ACC112 (cell line): ENCODE measurements around the gene KRTAP5-2.
"Not testable (repeated sequence)": the region's sequence is repeated elsewhere in the genome, so short reads cannot be mapped to it uniquely, and the experiment has no call there.

Experiments used
- H2AFZ ChIP-seq: fragments of 200-600 bp; sonication (generic); one replicate; pipeline ENCODE4 v1.6.0; 2017; ENCODE audit warnings: antibody characterized with exemption, low read length; ENCODE audit not compliant: unreplicated experiment
- H3K27ac ChIP-seq: fragments of 200-600 bp; sonication (generic); 2 replicates; pipeline ENCODE4 v1.5.1; 2014; ENCODE audit warnings: low read depth, mild to moderate bottlenecking, antibody characterized with exemption, low read length, moderate library complexity
- H3K27me3 ChIP-seq: fragments of 200-600 bp; sonication (generic); 2 replicates; pipeline ENCODE4 v1.6.1; 2014; ENCODE audit warnings: mild to moderate bottlenecking, antibody characterized with exemption, low read length, moderate library complexity, mixed read lengths; ENCODE audit not compliant: insufficient read depth
- H3K36me3 ChIP-seq: fragments of 200-600 bp; sonication (generic); 2 replicates; pipeline ENCODE4 v1.6.1; 2016; ENCODE audit warnings: mild to moderate bottlenecking, antibody characterized with exemption, low read length, moderate library complexity, mixed read lengths; ENCODE audit not compliant: insufficient read depth
- H3K4me1 ChIP-seq: fragments of 200-600 bp; sonication (generic); one replicate; pipeline ENCODE4 v1.6.1; 2016; ENCODE audit warnings: low read length, mixed read lengths; ENCODE audit not compliant: insufficient read depth, unreplicated experiment, control insufficient read depth
- H3K4me3 ChIP-seq: fragments of 200-600 bp; sonication (generic); 2 replicates; pipeline ENCODE4 v1.5.1; 2014; ENCODE audit warnings: mild to moderate bottlenecking, low read depth, low read length
- H3K79me2 ChIP-seq: fragments of 200-600 bp; sonication (generic); one replicate; pipeline ENCODE4 v1.6.0; 2016; ENCODE audit warnings: low read length; ENCODE audit not compliant: control insufficient read depth, unreplicated experiment, insufficient read depth

The KRTAP5-2 gene

DNA sequence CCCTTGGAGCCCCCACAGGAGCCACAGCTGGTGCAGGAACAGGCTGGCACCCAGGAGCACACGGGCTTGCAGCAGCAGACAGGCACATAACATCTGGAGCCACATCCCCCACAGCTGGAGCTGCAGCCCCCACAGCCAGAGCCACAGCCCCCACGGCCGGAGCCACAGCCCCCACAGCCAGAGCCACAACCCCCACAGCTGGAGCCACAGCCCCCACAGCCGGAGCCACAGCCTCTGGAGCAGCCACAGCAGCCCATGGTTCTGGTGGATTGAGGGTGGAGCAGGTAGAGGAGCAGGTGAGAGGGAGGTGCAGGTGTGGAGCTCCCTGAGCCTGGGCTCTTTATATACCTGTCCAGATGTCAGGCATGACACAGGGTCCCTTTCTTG is at the start of gene KRTAP5-2:
TSS of gene KRTAP5-2 (minus strand) at position 301 of the 387 bp plus-strand sequence. CDS start at position 257, 44 bp downstream.
- Histone ChIP-seq H3K4me1 (no peaks in the 10 kb centered on the region), H3K4me3 (no peak within 1 kb of the TSS), H3K27me3 (peaks cover 89% of the 10 kb centered on the region), H3K27ac (no peak within 1 kb of the TSS), H3K79me2 (no peaks in the 10 kb centered on the region), H3K36me3 (no peaks in the 10 kb centered on the region), H2AFZ (no peak within 1 kb of the TSS)

DNA sequence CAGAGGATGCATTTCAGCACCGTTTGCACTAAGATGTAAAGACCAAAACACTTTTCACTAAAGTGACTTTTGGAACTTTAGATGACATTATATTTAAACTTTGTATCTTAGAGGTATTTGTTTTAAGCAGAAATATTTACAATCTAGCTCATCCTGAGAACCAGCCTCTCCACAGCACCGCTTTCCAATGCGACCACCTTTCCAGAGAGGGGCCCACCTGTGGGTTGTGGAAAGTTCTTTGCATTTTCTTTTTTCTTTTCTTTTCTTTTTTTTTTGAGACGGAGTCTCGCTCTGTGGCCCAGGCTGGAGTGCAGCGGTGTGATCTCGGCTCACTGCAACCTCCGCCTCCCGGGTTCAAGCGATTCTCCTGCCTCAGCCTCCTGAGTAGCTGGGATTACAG is 48.4 kb upstream of the KRTAP5-2 start:
- not testable (repeated sequence) for H3K4me1 ChIP-seq, H3K27ac ChIP-seq, H2AFZ ChIP-seq, H3K4me3 ChIP-seq, H3K36me3 ChIP-seq, H3K79me2 ChIP-seq
- peaks cover 11% of the 10 kb centered on the region; the same call in 1 of the 2 replicates for H3K27me3 ChIP-seq

- Histone ChIP-seq H3K79me2 (no peaks in the 10 kb centered on the region), H3K4me3 (no peak overlapping the region), H3K4me1 (no peaks in the 10 kb centered on the region), H3K36me3 (no peaks in the 10 kb centered on the region), H3K27ac (no peak overlapping the region), H3K27me3 (0 out of 2 replicates have a peak, but pooled peaks cover 5% of the 10 kb centered on the region), H2AFZ (no peak overlapping the region)
Measured at GRCh38 chr11:1645357-1645821, 47.3 kb upstream of the KRTAP5-2 start.

GRCh38 chr11:1644601-1645356 is 46.7 kb upstream of the KRTAP5-2 start:
- Histone ChIP-seq H3K27ac (no peak overlapping the region), H2AFZ (no peak overlapping the region), H3K4me3 (no peak overlapping the region), H3K27me3 (peaks cover 6% of the 10 kb centered on the region; the same call in 1 of the 2 replicates), H3K36me3 (no peaks in the 10 kb centered on the region), H3K79me2 (no peaks in the 10 kb centered on the region), H3K4me1 (no peaks in the 10 kb centered on the region)

DNA sequence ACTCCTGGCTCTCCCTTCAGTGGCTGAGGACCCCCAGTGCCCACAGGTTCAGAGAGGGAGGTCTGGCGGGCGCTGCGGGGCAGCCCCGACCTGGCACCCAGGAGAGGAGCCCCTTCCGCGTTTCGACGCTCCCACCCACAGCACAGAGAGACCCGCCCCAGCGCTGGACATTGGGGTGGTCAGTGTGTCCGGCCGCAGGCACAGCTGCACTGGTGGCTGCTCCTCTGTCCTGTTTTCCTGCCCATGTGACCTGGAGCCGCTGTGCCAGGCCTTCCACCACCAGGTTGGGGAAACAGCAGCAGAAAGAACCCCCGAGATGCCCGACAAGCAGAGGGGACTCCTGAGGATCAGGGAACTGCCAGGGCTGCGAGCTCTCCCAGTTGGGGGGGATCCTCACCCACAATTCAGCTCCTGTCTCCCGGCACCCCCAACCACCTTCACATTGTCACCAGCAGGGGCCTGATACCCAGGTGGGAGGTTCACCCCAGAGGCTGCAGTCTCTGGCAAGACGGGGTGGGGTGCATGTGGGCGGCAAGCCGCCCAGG is 45.1 kb upstream of the KRTAP5-2 start:
- Histone ChIP-seq H2AFZ (no peak overlapping the region), H3K27me3 (peaks cover 17% of the 10 kb centered on the region; the same call in 1 of the 2 replicates), H3K27ac (no peak overlapping the region), H3K4me3 (no peak overlapping the region), H3K36me3 (no peaks in the 10 kb centered on the region), H3K79me2 (no peaks in the 10 kb centered on the region), H3K4me1 (no peaks in the 10 kb centered on the region)

GRCh38 chr11:1642288-1643145 is 44.4 kb upstream of the KRTAP5-2 start:
- no peak overlapping the region for H2AFZ ChIP-seq
- no peaks in the 10 kb centered on the region for H3K36me3 ChIP-seq
- H3K27me3 ChIP-seq, result peaks cover 20% of the 10 kb centered on the region; the same call in 1 of the 2 replicates

GRCh38 chr11:1641096-1641495 is 43.0 kb upstream of the KRTAP5-2 start:
- H3K27me3 ChIP-seq, result peaks cover 28% of the 10 kb centered on the region
- no peaks in the 10 kb centered on the region for H3K36me3 ChIP-seq
- H2AFZ ChIP-seq, result no peak overlapping the region
- H3K4me3 ChIP-seq, result no peak overlapping the region
- no peak overlapping the region for H3K27ac ChIP-seq
- no peaks in the 10 kb centered on the region for H3K4me1 ChIP-seq
- H3K79me2 ChIP-seq, result no peaks in the 10 kb centered on the region

More at GRCh38 chr11:1642288-1643145, 44.4 kb upstream of the KRTAP5-2 start:
- no peak overlapping the region for H3K4me3 ChIP-seq
- no peaks in the 10 kb centered on the region for H3K79me2 ChIP-seq
- no peak overlapping the region for H3K27ac ChIP-seq
- H3K4me1 ChIP-seq, result no peaks in the 10 kb centered on the region

GRCh38 chr11:1640076-1640946 is 42.2 kb upstream of the KRTAP5-2 start:
- no peaks in the 10 kb centered on the region for H3K36me3 ChIP-seq
- no peak overlapping the region for H3K27ac ChIP-seq
- H2AFZ ChIP-seq, result no peak overlapping the region

DNA sequence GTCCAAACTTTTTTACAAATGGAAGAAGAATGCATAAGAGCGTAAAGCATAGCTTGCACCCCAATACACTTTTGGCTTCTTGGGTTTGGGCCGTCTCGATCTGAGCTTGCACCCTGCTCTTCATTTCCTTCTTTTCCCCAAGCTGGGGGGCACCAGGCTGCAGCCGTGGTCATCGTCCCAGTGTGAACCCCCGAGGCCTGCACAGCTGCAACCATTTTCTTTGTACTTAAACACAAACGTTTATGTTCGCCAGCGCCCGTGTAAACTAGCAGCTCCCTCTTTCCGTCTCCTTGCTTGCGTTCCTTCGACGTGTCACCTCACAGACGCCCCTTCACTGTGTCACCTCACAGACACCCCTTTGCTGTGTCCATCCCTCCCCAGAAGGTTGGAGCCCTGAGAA is 41.6 kb upstream of the KRTAP5-2 start:
- Histone ChIP-seq H2AFZ (no peak overlapping the region), H3K27me3 (peaks cover 35% of the 10 kb centered on the region), H3K36me3 (no peaks in the 10 kb centered on the region), H3K4me3 (no peak overlapping the region), H3K4me1 (no peaks in the 10 kb centered on the region), H3K79me2 (no peaks in the 10 kb centered on the region), H3K27ac (no peak overlapping the region)

More at GRCh38 chr11:1640076-1640946, 42.2 kb upstream of the KRTAP5-2 start:
- Histone ChIP-seq H3K79me2 (no peaks in the 10 kb centered on the region), H3K27me3 (peaks cover 36% of the 10 kb centered on the region), H3K4me3 (no peak overlapping the region), H3K4me1 (no peaks in the 10 kb centered on the region)
